BLaER1 (cell line): ENCODE measurements around the gene LMO7.

Experiments used
- H3K27ac ChIP-seq: shearing (Covaris generic); formaldehyde crosslinking; 2 replicates; pipeline ENCODE4 v1.8.1; 2022
- H3K27me3 ChIP-seq: shearing (Covaris generic); formaldehyde crosslinking; 2 replicates; pipeline ENCODE4 v1.8.1; 2022
- H3K36me3 ChIP-seq: shearing (Covaris generic); formaldehyde crosslinking; 2 replicates; pipeline ENCODE4 v1.8.1; 2022
- H3K4me1 ChIP-seq: shearing (Covaris generic); formaldehyde crosslinking; 2 replicates; pipeline ENCODE4 v1.8.1; 2022
- H3K4me2 ChIP-seq: shearing (Covaris generic); formaldehyde crosslinking; 2 replicates; pipeline ENCODE4 v1.8.1; 2022
- H3K4me3 ChIP-seq: shearing (Covaris generic); formaldehyde crosslinking; 2 replicates; pipeline ENCODE4 v1.8.1; 2022
- H3K9ac ChIP-seq: shearing (Covaris generic); formaldehyde crosslinking; 2 replicates; pipeline ENCODE4 v1.8.1; 2022
- H3K9me3 ChIP-seq: shearing (Covaris generic); formaldehyde crosslinking; 2 replicates; pipeline ENCODE4 v1.8.1; 2022
- H4K20me1 ChIP-seq: shearing (Covaris generic); formaldehyde crosslinking; 2 replicates; pipeline ENCODE4 v1.8.1; 2022
- Cebpa-rat ChIP-seq: shearing (Covaris generic); IDR thresholded peaks from 2 replicates; pipeline ENCODE4 v1.8.1; 2022

The LMO7 gene

DNA sequence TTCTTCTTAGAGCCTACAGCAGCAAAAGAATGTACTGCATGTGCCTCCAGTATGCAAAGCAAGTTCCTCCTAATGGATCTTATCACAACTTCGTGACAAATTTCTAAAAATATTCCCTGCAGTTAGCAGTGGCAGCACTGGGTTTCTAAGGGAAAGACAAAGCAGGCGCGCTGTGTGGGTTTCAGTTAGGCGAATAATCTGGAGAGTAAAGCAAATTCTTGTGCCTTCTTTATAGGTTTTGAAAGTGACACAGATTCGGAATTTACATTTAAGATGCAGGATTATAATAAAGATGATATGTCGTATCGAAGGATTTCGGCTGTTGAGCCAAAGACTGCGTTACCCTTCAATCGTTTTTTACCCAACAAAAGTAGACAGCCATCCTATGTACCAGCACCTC, 167.9 kb downstream of the LMO7 start:
- Histone ChIP-seq H3K4me2 (no peak overlapping the region), H3K27ac (no peak overlapping the region), H4K20me1 (no peaks in the 10 kb centered on the region), H3K27me3 (no peaks in the 10 kb centered on the region), H3K36me3 (no peaks in the 10 kb centered on the region; the same call in 1 of the 2 replicates), H3K9me3 (no peaks in the 10 kb centered on the region), H3K9ac (no peak overlapping the region), H3K4me1 (no peaks in the 10 kb centered on the region), H3K4me3 (no peak overlapping the region)
- TF ChIP-seq Cebpa-rat, result no peak

- Histone ChIP-seq H4K20me1 (no peaks in the 10 kb centered on the region), H3K4me1 (no peaks in the 10 kb centered on the region), H3K9me3 (no peaks in the 10 kb centered on the region), H3K27ac (no peak overlapping the region), H3K4me3 (no peak overlapping the region), H3K27me3 (no peaks in the 10 kb centered on the region), H3K9ac (no peak overlapping the region), H3K4me2 (no peak overlapping the region), H3K36me3 (no peaks in the 10 kb centered on the region; the same call in 1 of the 2 replicates)
- no peak for TF ChIP-seq Cebpa-rat
Measured at GRCh38 chr13:75804605-75805004, 168.5 kb downstream of the LMO7 start.

DNA sequence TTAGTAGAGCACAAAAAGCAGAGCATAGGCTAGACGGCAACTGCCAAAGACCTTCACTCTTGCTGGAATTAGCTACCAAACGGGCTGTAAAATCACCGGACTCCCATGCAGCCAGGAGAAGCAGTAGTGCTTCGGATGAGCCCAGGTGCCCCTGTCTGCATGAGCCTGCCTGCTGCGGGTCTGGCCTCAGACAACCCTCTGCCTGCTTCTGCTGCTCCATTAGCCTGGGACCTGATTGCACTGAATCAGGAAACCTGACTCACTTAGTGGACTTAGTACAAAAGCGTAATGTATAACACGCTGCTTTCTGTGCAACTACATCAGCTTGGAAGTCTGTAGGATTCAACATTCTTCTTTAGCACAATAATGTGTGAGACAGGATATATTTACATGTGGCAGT, 170.0 kb downstream of the LMO7 start:
- Histone ChIP-seq H4K20me1 (no peaks in the 10 kb centered on the region), H3K4me2 (no peak overlapping the region)
- no peak for TF ChIP-seq Cebpa-rat

DNA sequence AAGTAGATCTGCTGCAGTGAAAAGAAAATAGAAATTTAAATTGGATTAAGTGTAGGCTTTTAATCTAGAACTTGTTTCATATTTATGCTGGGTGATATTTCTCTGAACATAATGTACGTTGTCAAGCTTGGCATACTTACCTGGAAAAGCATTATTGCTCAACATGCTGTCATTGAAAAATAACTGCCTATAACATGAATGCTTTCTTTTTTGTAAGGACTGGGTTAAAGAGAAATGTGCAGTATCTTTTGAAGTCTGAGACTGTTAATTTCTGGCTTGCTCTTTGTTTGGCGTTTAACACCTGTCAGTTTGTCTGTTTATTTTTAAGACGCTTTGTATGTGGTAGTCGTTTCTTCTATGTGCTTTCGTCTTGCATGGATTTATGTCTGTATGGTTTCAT, 175.2 kb downstream of the LMO7 start:
- no peak overlapping the region for H3K4me2 ChIP-seq
- no peak overlapping the region for H3K4me3 ChIP-seq
- H4K20me1 ChIP-seq, result no peaks in the 10 kb centered on the region
- no peaks in the 10 kb centered on the region for H3K9me3 ChIP-seq
- H3K36me3 ChIP-seq, result no peaks in the 10 kb centered on the region
- peaks cover 9% of the 10 kb centered on the region for H3K4me1 ChIP-seq
- no peak for TF ChIP-seq Cebpa-rat
- H3K9ac ChIP-seq, result no peak overlapping the region
- no peak overlapping the region for H3K27ac ChIP-seq
- no peaks in the 10 kb centered on the region for H3K27me3 ChIP-seq

More for the DNA sequence above, 170.0 kb downstream of the LMO7 start:
- Histone ChIP-seq H3K36me3 (no peaks in the 10 kb centered on the region; the same call in 1 of the 2 replicates), H3K4me1 (no peaks in the 10 kb centered on the region), H3K9ac (no peak overlapping the region), H3K9me3 (no peaks in the 10 kb centered on the region), H3K4me3 (no peak overlapping the region), H3K27me3 (no peaks in the 10 kb centered on the region), H3K27ac (no peak overlapping the region)

GRCh38 chr13:75811841-75812240, 175.7 kb downstream of the LMO7 start:
- H3K9me3 ChIP-seq, result no peaks in the 10 kb centered on the region
- peaks cover 9% of the 10 kb centered on the region for H3K4me1 ChIP-seq
- H3K4me3 ChIP-seq, result no peak overlapping the region
- no peak overlapping the region for H3K4me2 ChIP-seq
- H3K27me3 ChIP-seq, result no peaks in the 10 kb centered on the region
- H3K36me3 ChIP-seq, result no peaks in the 10 kb centered on the region
- no peaks in the 10 kb centered on the region for H4K20me1 ChIP-seq
- no peak overlapping the region for H3K27ac ChIP-seq
- H3K9ac ChIP-seq, result no peak overlapping the region
- no peak for TF ChIP-seq Cebpa-rat

DNA sequence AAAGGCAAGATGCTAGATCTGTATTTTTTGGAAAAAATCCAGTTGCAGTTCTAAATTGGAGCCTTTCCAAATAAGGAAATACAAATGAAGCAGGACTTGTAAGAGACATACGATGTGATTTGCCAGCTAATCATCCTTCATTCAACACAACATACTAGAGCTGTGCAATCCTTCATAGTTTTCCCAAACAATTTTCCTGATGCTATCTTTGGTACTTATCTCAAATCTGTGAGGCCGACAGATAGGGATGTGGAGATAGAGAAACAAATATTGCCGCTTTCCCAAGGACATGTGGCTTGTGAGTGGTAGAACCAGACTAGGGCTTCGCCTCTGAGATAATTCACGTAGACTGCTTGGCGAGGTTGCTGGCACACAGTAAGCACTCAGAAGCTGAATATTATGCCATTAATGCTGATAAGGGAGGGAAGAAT, 176.6 kb downstream of the LMO7 start:
- Histone ChIP-seq H3K4me3 (no peak overlapping the region), H3K27me3 (no peaks in the 10 kb centered on the region), H3K36me3 (no peaks in the 10 kb centered on the region), H3K4me2 (no peak overlapping the region), H3K9me3 (no peaks in the 10 kb centered on the region), H3K9ac (no peak overlapping the region), H3K4me1 (peaks cover 9% of the 10 kb centered on the region), H4K20me1 (no peaks in the 10 kb centered on the region), H3K27ac (no peak overlapping the region)
- no peak for TF ChIP-seq Cebpa-rat

DNA sequence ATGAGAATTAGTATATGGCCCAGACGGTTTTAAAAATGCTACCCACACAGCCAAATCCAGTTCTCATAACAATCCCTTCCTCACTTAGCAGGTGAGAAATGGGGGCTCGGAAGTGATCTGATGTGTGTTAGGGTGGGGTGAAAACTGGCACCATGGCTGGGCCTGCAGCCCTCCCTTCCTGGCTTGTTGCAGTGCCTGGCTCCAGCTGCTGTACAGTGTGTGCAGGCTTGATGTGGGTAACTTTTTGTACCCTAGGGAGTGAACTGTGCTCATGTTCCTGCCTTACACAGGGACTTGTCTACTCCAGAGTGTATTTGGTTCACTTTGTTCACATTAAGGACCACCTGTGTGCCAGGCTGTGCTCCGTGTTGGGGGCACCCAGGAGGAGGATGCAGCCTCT, 177.2 kb downstream of the LMO7 start:
- Histone ChIP-seq H3K9ac (no peak overlapping the region), H3K27me3 (no peaks in the 10 kb centered on the region), H3K4me1 (peaks cover 9% of the 10 kb centered on the region), H3K4me2 (peak overlapping the region; percentile 26), H3K27ac (no peak overlapping the region), H3K4me3 (no peak overlapping the region), H3K36me3 (no peaks in the 10 kb centered on the region), H3K9me3 (no peaks in the 10 kb centered on the region), H4K20me1 (no peaks in the 10 kb centered on the region)
- TF ChIP-seq Cebpa-rat, result no peak

DNA sequence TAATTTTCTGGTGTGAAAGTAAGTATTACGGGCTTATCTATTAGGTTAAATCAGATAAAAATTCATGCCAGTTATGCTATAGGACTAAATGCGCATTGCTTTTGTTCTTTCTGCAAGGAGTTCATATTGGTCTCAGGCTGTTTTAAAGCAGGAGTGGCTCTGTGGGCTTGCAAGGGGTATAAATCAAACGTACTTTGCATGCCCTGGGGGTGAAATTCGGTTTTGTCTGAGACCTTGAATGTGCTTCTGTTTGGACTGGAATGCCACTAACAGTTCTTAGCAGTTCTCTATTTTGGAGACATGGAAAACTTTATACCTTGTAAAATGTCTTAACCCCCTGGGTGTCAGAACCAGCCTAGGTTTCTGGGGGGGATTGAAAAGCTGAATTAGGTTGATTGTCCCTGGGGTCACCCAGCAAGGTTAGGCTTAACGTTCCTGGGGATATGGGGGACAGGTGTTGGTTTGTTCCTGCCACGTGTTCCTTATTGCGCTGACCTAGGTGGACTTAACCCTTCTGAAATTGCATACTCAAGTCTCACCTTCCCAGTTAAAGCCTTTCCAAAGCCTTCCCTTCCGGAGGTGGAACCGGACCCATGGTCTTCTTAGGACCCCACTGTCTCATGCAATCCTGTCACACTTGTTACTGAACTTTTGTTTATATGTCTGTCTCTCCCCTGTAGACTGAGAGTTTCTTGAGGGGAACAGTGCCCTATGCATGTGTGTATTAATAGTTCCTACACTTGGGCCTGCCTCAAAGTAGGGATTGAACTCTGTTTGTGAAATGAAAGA, 182.2 kb downstream of the LMO7 start:
- peaks cover 4% of the 10 kb centered on the region; the same call in 1 of the 2 replicates for H3K36me3 ChIP-seq
- H3K9ac ChIP-seq, result no peak overlapping the region
- H3K27me3 ChIP-seq, result no peaks in the 10 kb centered on the region
- no peak overlapping the region for H3K27ac ChIP-seq
- H3K4me3 ChIP-seq, result no peak overlapping the region
- H3K4me1 ChIP-seq, result peaks cover 4% of the 10 kb centered on the region
- H4K20me1 ChIP-seq, result no peaks in the 10 kb centered on the region
- no peak overlapping the region for H3K4me2 ChIP-seq
- H3K9me3 ChIP-seq, result no peaks in the 10 kb centered on the region
- no peak for TF ChIP-seq Cebpa-rat

DNA sequence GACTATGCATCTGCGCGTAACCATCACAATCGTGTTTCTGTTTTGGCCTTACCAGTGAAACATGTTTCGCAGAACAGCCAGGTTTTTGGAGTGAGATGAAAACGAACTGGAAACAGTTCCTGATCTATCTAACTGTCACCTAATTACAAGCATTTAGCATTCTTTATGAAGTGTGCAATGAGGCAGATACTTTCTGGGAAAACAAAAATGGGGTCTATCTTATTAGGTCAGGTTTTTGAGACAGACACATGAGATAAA, 182.8 kb downstream of the LMO7 start:
- TF ChIP-seq Cebpa-rat, result no peak

GRCh38 chr13:75825161-75825560, 189.0 kb downstream of the LMO7 start:
- Histone ChIP-seq H3K27me3 (no peaks in the 10 kb centered on the region), H3K4me3 (no peak overlapping the region), H3K4me2 (no peak overlapping the region), H3K9me3 (no peaks in the 10 kb centered on the region), H4K20me1 (no peaks in the 10 kb centered on the region), H3K4me1 (peaks cover 10% of the 10 kb centered on the region), H3K27ac (no peak overlapping the region), H3K36me3 (peaks cover 4% of the 10 kb centered on the region; the same call in 1 of the 2 replicates), H3K9ac (no peak overlapping the region)
- TF ChIP-seq Cebpa-rat, result no peak

More for the DNA sequence above, 182.8 kb downstream of the LMO7 start:
- Histone ChIP-seq H3K4me1 (no peaks in the 10 kb centered on the region), H3K9me3 (no peaks in the 10 kb centered on the region), H3K27ac (no peak overlapping the region), H3K9ac (no peak overlapping the region), H3K4me2 (no peak overlapping the region), H3K4me3 (no peak overlapping the region), H3K36me3 (peaks cover 4% of the 10 kb centered on the region; the same call in 1 of the 2 replicates), H3K27me3 (no peaks in the 10 kb centered on the region), H4K20me1 (no peaks in the 10 kb centered on the region)
